BE2C (cell line): Measurements from ENCODE around the gene LRFN2.

ENCODE experiments used
- DNase-seq: peaks from one replicate; pipeline ENCODE4 v3.0.0-alpha.2; 2020
- H3K27me3 ChIP-seq: fragments of 250-450 bp; sonication (Bioruptor Pico); 2 replicates; pipeline ENCODE4 v1.5.1; 2020; ENCODE audit warnings: mild to moderate bottlenecking
- H3K36me3 ChIP-seq: fragments of 250-450 bp; sonication (Bioruptor Pico); 2 replicates; pipeline ENCODE4 v1.5.1; 2020; ENCODE audit warnings: mild to moderate bottlenecking
- H3K4me1 ChIP-seq: fragments of 250-450 bp; sonication (Bioruptor Pico); 2 replicates; pipeline ENCODE4 v1.5.1; 2020
- H3K4me3 ChIP-seq: 2 replicates; pipeline ENCODE4 v1.5.1; 2011; ENCODE audit warnings: low read depth, low read length
- H3K9me3 ChIP-seq: fragments of 250-450 bp; sonication (Bioruptor Pico); 2 replicates; pipeline ENCODE4 v1.5.1; 2020
- CTCF ChIP-seq: IDR thresholded peaks from 2 replicates; pipeline ENCODE4 v1.5.1; 2012; ENCODE audit warnings: mild to moderate bottlenecking, low read depth, low read length

The LRFN2 gene

DNA sequence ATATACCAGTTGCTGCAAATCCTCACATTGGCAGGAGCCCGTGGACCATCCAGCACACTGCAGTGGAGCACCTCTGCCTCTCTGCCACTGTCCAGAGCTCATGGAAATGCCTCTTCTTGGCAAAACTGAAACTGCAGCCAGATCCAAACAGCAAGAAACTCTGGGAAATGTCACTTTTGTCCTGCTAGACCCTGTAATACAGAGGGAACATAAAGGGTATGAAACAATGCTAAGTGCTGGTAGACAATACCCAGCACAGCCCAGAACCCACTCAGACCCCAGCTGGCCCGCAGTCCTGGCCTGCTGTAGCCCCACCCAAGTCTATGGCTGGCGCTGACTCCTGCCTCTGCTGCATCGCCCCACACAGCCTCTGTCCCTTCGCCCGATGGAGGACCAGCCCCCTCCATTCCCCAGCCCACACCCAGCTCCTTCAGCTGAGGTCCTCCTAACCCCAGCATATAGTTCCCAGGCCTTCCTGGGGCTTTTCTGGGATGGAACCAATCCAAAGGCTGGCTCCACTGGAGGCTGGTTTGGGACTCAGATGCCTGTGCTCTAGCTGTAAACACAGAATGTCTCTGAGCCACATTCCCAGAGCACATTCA, 242.5 kb downstream of the LRFN2 start:
- TF ChIP-seq CTCF = no peak
- no peaks in the 10 kb centered on the region for H3K4me1 ChIP-seq
- H3K27me3 ChIP-seq = no peaks in the 10 kb centered on the region
- no peaks in the 10 kb centered on the region for H3K36me3 ChIP-seq
- no peak for DNase-seq
- H3K9me3 ChIP-seq = no peaks in the 10 kb centered on the region
- no peak overlapping the region for H3K4me3 ChIP-seq

- no peaks in the 10 kb centered on the region for H3K36me3 ChIP-seq
These were observed 243.1 kb downstream of the LRFN2 start for GRCh38 chr6:40343877-40344565.

DNA sequence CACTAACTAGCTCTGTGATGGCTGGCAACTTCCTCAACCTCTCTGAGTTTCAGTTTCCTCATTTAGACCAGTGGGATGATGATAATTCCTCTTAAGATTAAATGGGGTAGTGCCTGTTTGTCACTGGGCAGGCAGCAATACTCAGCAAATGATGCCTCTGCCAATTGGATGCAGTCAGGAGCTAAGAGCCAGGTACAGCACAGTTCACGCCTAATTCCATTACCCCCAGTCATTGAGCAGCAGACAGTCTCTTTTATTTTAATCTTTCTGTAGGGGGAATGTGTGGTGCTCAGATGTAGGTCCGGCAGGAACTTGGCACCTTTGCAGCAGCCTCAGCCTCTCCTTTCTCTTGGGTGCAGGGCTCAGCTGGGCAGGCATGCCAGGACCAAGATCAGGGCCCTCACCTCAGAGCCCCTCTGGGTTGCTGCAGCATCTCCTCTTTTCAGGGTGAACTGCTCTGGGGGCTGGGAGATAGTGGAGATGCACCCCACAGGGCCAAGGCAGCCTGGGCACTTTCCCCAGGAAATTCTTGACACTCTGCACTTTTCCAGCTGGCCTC, 243.8 kb downstream of the LRFN2 start:
- DNase-seq = no peak
- TF ChIP-seq CTCF = no peak
- no peak overlapping the region for H3K4me3 ChIP-seq
- no peaks in the 10 kb centered on the region for H3K9me3 ChIP-seq
- no peaks in the 10 kb centered on the region for H3K36me3 ChIP-seq
- H3K27me3 ChIP-seq = no peaks in the 10 kb centered on the region
- no peaks in the 10 kb centered on the region for H3K4me1 ChIP-seq

More at GRCh38 chr6:40343877-40344565, 243.1 kb downstream of the LRFN2 start:
- TF ChIP-seq CTCF = no peak
- Histone ChIP-seq H3K9me3 (no peaks in the 10 kb centered on the region), H3K4me1 (no peaks in the 10 kb centered on the region), H3K4me3 (no peak overlapping the region), H3K27me3 (no peaks in the 10 kb centered on the region)
- DNase-seq = no peak

DNA sequence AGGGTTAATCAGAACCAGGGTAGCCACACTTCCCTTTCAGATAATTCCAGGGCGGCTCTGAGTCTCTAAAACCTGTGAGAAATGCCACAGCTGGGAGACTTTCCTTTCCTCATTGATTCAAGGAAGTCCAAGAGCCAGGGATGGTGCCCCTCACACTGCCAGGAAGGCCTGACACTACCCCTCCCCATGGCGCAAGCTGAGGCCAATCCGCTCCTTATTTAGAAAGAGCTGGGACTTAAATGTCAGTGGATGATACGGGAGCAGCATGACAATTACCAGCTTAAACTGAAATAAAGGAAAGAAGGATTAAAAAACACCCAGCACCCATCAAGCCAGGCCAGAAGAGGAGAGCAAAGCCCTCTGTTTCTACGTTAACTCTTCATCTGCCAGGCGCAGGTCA, 244.4 kb downstream of the LRFN2 start:
- no peak for TF ChIP-seq CTCF
- Histone ChIP-seq H3K4me3 (no peak overlapping the region), H3K4me1 (no peaks in the 10 kb centered on the region), H3K36me3 (no peaks in the 10 kb centered on the region), H3K9me3 (no peaks in the 10 kb centered on the region), H3K27me3 (no peaks in the 10 kb centered on the region)
- no peak for DNase-seq

DNA sequence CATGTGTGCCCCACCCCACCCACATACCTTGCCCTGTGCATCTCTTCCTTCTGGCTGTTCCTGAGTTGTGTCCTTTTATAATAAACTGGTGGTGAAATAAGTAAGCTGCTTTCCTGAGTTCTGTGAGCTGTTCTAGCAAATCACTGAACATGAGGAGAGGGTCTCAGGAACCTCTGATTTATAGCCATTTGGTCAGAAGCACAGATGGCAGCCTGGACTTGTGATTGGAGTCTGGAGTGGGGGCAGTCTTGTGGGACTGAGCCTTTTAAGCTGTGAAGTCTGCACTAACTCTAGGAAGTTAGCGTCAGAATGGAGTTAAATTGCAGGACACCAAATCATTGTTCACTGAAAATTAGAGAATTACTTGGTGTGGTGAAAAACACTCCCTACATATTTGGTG, 245.4 kb downstream of the LRFN2 start:
- no peak for DNase-seq
- no peaks in the 10 kb centered on the region for H3K27me3 ChIP-seq
- no peak for TF ChIP-seq CTCF

More for the DNA sequence above, 245.4 kb downstream of the LRFN2 start:
- Histone ChIP-seq H3K4me3 (no peak overlapping the region), H3K36me3 (no peaks in the 10 kb centered on the region), H3K9me3 (no peaks in the 10 kb centered on the region), H3K4me1 (no peaks in the 10 kb centered on the region)
